ENCODE results near the gene THOP1.

THOP1 gene

DNA sequence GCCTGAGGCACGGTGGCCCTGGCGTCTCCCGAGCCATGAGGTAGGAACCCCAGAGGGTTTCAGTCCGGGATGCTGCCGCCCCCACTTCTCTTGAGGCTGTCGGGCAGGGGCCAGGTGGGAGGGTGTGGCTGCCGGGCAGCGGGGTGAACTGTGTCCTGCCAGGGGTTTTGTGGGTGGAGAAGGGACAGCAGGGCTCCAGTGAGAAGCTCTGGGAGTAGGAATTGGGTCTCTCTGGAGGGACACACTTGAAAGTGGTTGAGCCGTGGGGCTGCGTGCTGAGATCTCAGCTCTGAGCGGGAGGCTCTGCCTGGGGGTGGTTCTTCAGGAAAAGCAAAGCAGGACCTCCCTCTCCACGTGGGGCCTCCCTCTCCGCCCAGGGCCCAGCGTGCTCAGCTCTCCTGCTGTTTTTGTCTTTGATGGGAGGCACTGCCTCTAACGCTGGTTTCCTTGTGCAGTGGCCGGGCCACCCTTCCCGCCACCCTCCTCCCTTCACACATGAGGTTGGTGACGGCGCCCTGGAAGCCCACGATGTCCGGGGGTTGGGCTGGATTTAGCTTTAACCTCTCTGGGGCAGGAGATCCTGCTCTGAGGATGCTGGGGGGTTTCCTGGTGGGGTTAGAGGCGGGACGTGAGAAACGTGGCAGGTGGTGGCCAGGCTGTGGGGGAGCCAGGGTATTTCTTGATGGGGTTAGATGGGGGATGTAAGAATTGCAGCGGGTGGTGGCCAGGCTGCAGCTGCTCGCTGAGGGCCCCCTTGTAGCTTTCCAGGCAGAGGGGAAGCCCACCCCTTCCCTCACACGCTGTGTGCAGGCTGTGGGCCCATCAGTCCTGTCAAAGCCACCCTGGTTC lies 19.1 kb downstream of the THOP1 start:
- DNase-seq, result no peak

DNA sequence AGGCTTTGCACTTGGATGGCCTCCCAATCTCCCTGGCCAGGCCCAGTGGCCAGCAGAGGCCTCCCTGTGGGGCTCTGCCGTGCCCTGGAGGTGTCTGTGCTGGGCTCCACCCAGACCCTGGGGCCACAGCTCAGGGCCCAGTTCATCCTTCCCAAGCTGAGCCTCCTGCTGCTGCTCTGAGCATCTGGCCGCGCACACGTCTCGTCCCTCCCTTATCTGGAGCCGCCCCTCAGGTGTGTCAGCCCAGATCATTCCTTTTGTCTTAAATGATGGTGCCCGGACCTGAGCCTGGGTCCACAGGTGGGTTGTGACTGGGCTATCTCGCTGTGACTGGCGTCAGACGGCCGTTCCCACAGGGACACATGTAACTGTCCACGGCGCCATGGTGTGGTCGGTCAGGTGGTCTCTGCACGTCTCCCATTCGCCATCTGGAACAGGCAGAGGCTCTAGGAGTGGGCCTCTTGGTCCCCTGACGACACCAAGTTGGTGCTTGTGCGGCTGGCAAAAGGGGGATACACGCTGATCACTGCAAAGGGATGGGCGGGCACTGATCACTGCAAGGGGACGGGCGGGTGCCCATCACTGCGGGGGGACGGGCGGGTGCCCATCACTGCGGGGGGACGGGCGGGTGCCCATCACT lies 20.1 kb downstream of the THOP1 start:
- DNase-seq, result no peak

DNA sequence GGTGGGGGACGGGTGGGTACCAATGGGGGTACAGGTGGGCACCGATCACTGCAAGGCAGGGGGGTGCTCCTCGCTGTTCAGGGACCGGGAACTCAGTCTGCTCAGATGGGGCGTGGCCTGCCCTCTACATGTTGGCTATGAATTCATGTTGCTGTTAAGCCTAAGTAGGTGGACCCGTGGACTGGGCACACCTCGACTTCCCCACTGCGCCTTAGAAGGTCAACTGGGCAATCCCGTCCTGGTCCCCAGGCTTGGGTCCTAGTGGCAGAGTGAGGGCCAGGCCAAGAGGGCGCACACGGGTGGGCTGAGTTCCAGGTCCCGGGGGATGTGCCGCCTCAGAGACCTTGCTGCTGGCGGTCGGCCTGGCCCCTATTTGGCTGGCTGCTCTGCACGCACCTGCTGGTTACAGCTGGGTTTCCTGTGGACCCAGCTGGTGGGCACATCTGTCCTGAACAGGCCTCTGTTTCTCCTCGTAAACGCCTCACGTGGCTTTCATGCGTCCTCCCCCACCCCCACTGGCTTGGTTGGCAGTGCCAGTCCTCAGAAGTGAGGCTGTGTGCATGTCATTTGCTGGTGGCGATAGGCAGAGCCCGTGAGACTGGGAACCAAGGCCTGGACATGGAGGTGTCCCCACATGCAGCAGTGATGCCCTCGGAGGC lies 20.8 kb downstream of the THOP1 start:
- no peak for DNase-seq

DNA sequence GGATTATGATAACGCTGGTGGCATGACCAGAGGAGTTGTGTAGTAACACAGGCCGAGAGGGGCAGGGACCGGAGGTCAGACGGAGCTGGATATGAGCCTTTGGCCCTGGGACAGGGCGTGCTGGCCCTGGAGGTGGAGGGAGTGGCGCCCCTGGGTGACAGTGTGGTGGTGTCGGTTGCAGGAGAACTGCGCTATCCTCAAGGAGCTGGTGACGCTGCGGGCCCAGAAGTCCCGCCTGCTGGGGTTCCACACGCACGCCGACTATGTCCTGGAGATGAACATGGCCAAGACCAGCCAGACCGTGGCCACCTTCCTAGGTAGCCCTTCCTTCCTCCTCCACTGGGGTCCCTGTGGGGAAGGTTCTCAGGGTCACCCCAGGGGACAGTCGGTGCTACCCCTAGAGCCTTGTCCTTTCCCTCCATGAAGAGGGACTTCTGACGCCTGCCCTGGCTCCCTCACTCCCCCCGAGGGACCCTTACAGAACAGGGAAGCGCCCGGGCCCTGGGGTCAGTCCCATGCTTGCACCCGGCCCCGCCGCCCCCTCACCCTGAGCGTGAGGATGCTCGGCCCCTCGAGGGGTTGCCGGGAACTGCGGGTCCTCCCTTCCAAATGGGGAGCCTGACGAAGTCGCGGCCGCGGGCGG lies 21.6 kb downstream of the THOP1 start:
- no peak for DNase-seq

- DNase-seq, result no peak
These were observed 22.3 kb downstream of the THOP1 start for GRCh38 chr19:2807379-2808128.

GRCh38 chr19:2808129-2808941 lies 23.0 kb downstream of the THOP1 start:
- DNase-seq, result no peak

DNA sequence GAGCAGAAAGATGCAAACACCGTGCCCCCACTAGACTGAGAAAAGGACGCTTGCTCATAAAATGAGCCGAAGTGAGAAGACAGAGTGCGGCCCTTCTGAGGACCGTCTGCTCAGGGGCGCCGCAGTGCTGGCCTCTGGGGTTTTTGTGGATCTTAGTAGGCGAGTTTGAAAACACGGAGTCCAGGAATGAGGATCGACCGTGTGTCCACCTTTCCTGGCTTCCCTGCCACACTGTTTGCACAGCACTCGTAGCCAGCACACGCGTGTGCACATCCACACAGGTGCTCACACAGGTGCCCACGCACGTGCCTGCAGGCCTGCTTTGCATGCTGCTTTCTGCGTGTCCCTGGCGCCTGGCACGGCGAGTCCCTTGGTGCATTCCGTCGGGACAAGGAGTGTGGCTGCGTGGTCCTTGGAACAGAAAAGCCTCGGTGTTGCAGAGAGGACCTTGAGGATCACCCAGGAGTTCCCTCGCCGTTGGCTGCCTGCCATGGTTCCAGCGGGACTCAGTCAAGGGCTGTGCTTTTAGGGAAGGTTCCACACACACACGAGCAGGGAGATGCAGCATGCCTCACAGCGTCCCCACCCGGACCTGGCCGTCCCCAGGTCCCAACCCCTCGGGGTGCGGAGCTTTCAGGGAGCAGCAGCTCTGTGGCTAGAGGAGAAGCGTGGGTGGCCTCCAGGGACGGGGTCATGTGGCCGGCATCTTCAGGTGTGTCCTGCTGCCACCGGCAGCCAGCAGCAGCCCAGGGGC lies 24.3 kb downstream of the THOP1 start:
- no peak for DNase-seq

DNA sequence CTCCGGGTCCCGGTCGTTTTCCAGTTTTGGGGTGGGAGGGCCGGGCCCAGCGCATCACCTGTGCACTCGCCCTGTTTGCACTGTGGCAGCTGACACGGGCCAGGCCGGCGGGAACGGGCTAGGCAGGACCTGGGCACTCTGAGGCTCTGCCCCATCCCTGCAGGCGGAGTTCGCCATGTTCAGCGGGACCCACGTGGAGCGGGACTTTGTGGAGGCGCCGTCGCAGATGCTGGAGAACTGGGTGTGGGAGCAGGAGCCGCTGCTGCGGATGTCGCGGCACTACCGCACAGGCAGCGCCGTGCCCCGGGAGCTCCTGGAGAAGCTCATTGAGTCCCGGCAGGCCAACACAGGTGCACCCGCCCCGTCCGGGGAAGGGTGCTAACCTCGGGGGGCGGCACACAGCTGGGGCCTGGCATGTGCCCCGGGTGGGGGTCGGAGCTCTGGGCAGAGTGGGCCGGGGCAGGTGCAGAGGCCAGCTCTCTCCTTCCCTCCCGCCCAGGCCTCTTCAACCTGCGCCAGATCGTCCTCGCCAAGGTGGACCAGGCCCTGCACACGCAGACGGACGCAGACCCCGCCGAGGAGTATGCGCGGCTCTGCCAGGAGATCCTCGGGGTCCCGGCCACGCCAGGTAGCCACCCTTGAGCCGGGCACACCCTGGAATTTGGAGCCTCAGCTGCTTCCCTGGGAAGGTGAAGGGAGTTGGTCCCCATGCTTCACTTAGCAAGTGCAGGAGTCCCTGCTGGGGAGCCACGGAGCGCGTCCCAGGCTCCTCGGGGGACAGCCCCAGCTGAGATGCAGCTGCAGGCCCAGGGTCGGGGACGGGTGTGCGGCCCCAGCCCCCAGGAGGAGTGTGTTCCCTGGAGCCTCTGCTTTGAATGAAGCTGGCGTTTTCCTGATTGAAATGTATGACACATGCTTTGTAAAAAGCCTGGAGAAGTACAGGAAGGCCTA lies 25.1 kb downstream of the THOP1 start:
- no peak for DNase-seq

- DNase-seq, result no peak
These were observed 26.0 kb downstream of the THOP1 start for GRCh38 chr19:2811221-2811722.

- no peak for DNase-seq
These were observed 26.6 kb downstream of the THOP1 start for GRCh38 chr19:2811735-2812413.

GRCh38 chr19:2812414-2813234 lies 27.3 kb downstream of the THOP1 start:
- no peak for DNase-seq

DNA sequence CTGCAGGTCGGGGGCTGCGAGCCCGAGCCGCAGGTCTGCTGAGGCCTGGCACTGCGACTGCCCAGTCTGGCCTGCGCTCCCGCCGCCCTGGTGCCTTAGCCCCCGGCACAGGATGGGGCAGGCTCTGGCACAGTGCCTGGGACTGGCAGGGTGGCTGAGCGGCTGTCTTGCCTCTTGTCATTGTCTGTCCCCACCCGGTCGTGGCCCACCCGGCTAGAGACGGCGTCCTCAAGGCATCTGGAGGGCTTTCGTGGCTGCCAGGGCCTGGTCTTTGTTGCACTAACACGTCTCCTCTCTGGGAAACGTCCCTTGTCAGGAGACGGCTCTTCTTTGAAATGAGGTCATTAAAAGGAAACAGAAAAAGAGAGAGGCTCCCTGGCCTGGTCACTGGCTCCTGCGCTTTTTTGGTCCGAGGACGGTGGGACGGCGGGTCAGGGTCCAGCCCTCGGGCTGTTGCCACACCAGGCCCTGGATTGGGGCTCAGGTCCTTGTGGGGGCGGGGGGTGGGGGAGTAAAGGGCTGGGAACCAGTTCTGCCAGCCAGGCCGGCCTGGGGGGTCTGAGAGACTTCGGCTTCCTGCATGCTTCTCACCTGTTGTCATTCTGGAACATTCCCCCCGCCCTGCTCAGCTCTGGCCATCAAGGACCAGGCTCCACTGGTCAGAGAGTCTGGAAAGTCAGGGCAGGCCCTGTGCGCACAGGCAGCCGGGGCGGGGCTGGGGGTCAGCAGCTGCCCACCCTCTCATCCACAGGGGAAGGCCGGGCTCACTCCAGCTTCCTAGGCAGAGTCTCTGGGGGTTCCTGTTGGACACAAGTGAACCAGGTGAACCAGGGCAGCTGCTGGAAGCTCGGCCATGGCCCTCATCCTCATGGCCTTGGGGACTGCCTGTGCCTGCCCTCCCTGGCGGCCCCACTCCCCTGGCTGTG lies 28.2 kb downstream of the THOP1 start:
- no peak for DNase-seq

- DNase-seq, result no peak
These were observed 29.1 kb downstream of the THOP1 start for GRCh38 chr19:2814426-2814825.

- DNase-seq, result no peak
These were observed 29.9 kb downstream of the THOP1 start for GRCh38 chr19:2815191-2815614.

- no peak for DNase-seq
These were observed 30.6 kb downstream of the THOP1 start for GRCh38 chr19:2815923-2816322.

- no peak for DNase-seq
These were observed 31.3 kb downstream of the THOP1 start for GRCh38 chr19:2816641-2817040.

All from NCI-H446 (cell line).